ENCODE measurements around the gene CDK5R2. TPM values are rescaled to one million over a fixed set of nuclear protein-coding genes. Genes with fewer than 3 reads are reported as not detected.
A peak's percentile ranks its signal among the peaks of the same experiment; 100 is the strongest.

The CDK5R2 gene
- total RNA-seq, 1 experiment from 2014 or later: 0.11 TPM

GRCh38 chr2:218999021-218999880, 39.8 kb downstream of the CDK5R2 start:
- ChIA-PET POLR2A (ENCODE audit: unreplicated experiment) (no interaction called here), CTCF (no interaction called here)
- Histone ChIP-seq H2AFZ (ENCODE audit: low read length) (no peak overlapping the region), H3F3A (ENCODE audit: low read length, unreplicated experiment) (no peaks in the 10 kb centered on the region), H3K27ac (ENCODE audit: low read length) (no peak overlapping the region), H3K9me2 (replicated peaks; ENCODE audit: low read length) (no peaks in the 10 kb centered on the region), H3K4me2 (ENCODE audit: low read length) (no peak overlapping the region), H3K4me3 (ENCODE audit: low read length) (no peak overlapping the region), H3K27me3 (ENCODE audit: low read length) (peaks cover 16% of the 10 kb centered on the region), H3K9ac (ENCODE audit: low read length) (no peak overlapping the region), H3K9me3 (ENCODE audit: low read length) (no peaks in the 10 kb centered on the region), H3K79me2 (ENCODE audit: low read length) (no peaks in the 10 kb centered on the region), H3K36me3 (ENCODE audit: low read depth, low read length) (no peaks in the 10 kb centered on the region), H4K20me1 (ENCODE audit: low read length) (no peaks in the 10 kb centered on the region), H3K4me1 (ENCODE audit: insufficient read depth, low read length) (peaks cover 30% of the 10 kb centered on the region)
- intact Hi-C loops (cut with micrococcal nuclease): no loop called here
- BruUV-seq (replicated peaks): no TSS peak
- ATAC-seq (no peak), DNase-seq (no peak)
- TF ChIP-seq EZH2 (IDR thresholded peaks at IDR 0.05; ENCODE audit: low read length, unreplicated experiment) (no peak), CTCF (conservative IDR thresholded peaks at IDR 0.05; ENCODE audit: low read depth, low read length) (no peak), EZH2phosphoT487 (IDR thresholded peaks at IDR 0.05; ENCODE audit: borderline replicate concordance, low read length) (no peak)

DNA sequence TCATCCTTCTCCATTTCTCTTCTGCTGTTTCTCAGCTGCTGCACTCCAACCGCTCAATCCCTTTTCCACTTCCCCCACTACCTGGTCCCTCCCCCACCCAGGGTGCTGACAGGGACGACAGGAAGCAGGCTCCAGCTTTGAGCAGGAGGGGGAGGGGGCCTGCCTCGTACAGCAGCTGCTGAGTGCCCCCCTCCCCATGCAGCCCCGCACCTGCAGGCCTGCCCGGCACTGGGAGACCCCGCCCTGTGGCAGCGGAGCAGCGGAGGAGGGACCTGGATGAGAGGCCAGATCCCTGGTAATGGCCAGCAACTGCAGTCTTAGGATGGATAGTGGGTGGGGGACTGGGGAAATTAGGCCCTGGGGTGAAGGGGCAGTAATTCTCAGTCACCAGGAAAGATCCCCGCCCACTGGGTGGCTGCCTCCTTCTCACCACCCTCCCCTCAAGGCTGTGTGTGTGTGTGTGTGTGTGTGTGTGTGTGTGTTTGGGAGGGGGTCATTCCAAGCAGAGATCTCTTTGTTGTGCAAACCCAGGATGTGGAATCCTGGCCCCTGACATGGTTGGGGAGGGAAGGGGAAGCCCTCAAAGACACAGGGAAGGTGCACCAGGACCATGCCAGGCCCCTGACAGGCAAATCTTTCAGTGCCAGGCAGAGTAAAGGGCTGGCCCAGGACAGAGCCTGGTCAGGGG, 40.6 kb downstream of the CDK5R2 start:
- BruUV-seq (replicated peaks): no TSS peak
- peaks cover 29% of the 10 kb centered on the region for H3K4me1 ChIP-seq (ENCODE audit: insufficient read depth, low read length)
- no peak for TF ChIP-seq EZH2 (IDR thresholded peaks at IDR 0.05; ENCODE audit: low read length, unreplicated experiment)
- no peak for TF ChIP-seq EZH2phosphoT487 (IDR thresholded peaks at IDR 0.05; ENCODE audit: borderline replicate concordance, low read length)
- TF ChIP-seq CTCF (conservative IDR thresholded peaks at IDR 0.05; ENCODE audit: low read depth, low read length): no peak
- H3K4me2 ChIP-seq (ENCODE audit: low read length): no peak overlapping the region
- intact Hi-C loops (cut with micrococcal nuclease): no loop called here
- H3K27me3 ChIP-seq (ENCODE audit: low read length): peaks cover 18% of the 10 kb centered on the region
- no peak for ATAC-seq
- no peaks in the 10 kb centered on the region for H3F3A ChIP-seq (ENCODE audit: low read length, unreplicated experiment)
- no peaks in the 10 kb centered on the region for H4K20me1 ChIP-seq (ENCODE audit: low read length)
- H3K4me3 ChIP-seq (ENCODE audit: low read length): no peak overlapping the region
- no peaks in the 10 kb centered on the region for H3K9me3 ChIP-seq (ENCODE audit: low read length)
- no peak for DNase-seq
- POLR2A ChIA-PET (ENCODE audit: unreplicated experiment): no interaction called here
- no peaks in the 10 kb centered on the region for H3K79me2 ChIP-seq (ENCODE audit: low read length)
- no peak overlapping the region for H3K9ac ChIP-seq (ENCODE audit: low read length)
- no peak overlapping the region for H3K27ac ChIP-seq (ENCODE audit: low read length)
- no peak overlapping the region for H2AFZ ChIP-seq (ENCODE audit: low read length)
- H3K36me3 ChIP-seq (ENCODE audit: low read depth, low read length): no peaks in the 10 kb centered on the region
- no peaks in the 10 kb centered on the region for H3K9me2 ChIP-seq (replicated peaks; ENCODE audit: low read length)
- CTCF ChIA-PET: no interaction called here

DNA sequence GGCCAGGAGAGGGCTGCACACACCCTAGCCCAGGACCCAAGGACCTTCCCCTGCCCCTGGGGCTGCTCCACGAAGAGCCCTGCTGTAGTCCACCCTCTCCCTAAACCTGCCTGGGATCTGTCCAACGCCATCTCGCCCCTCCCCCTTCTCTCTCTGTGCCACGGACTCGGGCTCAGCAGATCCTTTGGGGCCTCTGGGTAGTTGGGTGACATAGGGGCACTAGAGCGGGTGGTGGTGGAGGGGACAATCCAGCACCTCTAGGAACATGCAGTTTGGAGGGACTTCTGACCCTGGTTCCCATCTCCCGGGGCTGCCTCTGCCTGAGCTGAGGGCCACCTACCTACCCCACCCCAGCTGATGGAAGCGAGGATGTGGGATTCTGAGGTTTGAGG, 41.1 kb downstream of the CDK5R2 start:
- no peak for DNase-seq
- TF ChIP-seq EZH2 (IDR thresholded peaks at IDR 0.05; ENCODE audit: low read length, unreplicated experiment) (no peak), CTCF (conservative IDR thresholded peaks at IDR 0.05; ENCODE audit: low read depth, low read length) (no peak), EZH2phosphoT487 (IDR thresholded peaks at IDR 0.05; ENCODE audit: borderline replicate concordance, low read length) (no peak)
- Histone ChIP-seq H3K9me2 (replicated peaks; ENCODE audit: low read length) (no peaks in the 10 kb centered on the region), H3K4me1 (ENCODE audit: insufficient read depth, low read length) (peaks cover 29% of the 10 kb centered on the region), H3K4me2 (ENCODE audit: low read length) (peak overlapping the region; percentile 83; the same call in 1 of the 2 replicates), H2AFZ (ENCODE audit: low read length) (no peak overlapping the region), H3F3A (ENCODE audit: low read length, unreplicated experiment) (no peaks in the 10 kb centered on the region), H3K27ac (ENCODE audit: low read length) (no peak overlapping the region), H3K4me3 (ENCODE audit: low read length) (no peak overlapping the region), H3K9ac (ENCODE audit: low read length) (no peak overlapping the region), H3K79me2 (ENCODE audit: low read length) (no peaks in the 10 kb centered on the region), H3K9me3 (ENCODE audit: low read length) (no peaks in the 10 kb centered on the region), H4K20me1 (ENCODE audit: low read length) (no peaks in the 10 kb centered on the region), H3K27me3 (ENCODE audit: low read length) (peaks cover 18% of the 10 kb centered on the region), H3K36me3 (ENCODE audit: low read depth, low read length) (no peaks in the 10 kb centered on the region)
- BruUV-seq (replicated peaks): no TSS peak
- CTCF ChIA-PET: no interaction called here
- intact Hi-C loops (cut with micrococcal nuclease): no loop called here
- POLR2A ChIA-PET (ENCODE audit: unreplicated experiment): no interaction called here
- ATAC-seq: no peak
